ENCODE data around the gene PLEKHH2.

PLEKHH2 gene

GRCh38 chr2:43812006-43812405, 174.9 kb downstream of the PLEKHH2 start:
- DNase-seq (ENCODE audit: low spot score): no peak

- no peak for DNase-seq (ENCODE audit: low spot score)
Observed at GRCh38 chr2:43812947-43813346, 175.9 kb downstream of the PLEKHH2 start.

- DNase-seq (ENCODE audit: low spot score): no peak
Observed at GRCh38 chr2:43814711-43815110, 177.7 kb downstream of the PLEKHH2 start.

All from GM03348 (cell line).